Anterior cingulate cortex (tissue), 58 donors: Measurements from ENCODE around the gene LHCGR.

Source experiments
- DNase-seq, 58 donors: peaks; one replicate each; lab custom pipeline; 2025; lab: John Stamatoyannopoulos, UW

The LHCGR gene

DNA sequence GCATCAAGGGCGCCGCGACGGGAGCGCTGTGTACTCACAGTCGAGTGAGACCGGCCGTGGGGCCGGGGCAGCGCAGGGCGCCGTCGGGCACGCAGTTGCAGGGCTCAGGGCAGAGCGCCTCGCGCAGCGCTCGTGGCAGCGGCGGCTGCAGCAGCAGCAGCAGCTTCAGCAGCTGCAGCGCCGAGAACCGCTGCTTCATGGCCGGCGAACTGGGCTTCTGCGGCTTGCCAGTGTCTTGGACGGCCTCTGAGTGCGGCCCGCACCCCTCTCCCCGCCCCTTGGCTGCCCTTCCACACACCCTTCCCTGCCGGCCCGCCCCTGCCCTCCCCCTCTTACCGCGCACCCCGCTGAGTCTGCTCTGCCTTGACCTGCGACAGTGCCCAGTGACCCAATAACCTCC is at the start of gene LHCGR:
LHCGR (minus strand) TSS at position 252 of the 400 bp plus-strand sequence; CDS start at position 199, 53 bp downstream.
- DNase-seq, result no peak

DNA sequence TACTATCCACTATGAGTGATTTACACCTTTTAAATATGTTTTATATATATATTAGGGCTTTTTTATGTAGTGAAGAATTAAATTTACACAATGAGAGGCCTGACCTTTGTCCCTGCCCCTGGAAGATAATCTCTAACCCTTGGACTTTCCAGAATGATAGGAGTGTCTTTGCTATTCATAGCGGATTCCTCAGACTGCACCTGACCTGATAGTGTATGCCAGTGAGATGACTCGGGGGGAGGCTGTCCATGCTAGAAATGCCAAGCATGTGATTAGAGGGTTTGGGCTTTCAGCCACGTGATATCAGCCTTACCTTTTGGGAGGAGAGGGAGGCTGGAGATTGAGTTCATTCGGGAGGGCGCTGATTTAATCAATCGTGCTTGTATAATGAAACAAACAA is 44.1 kb upstream of the LHCGR start:
- DNase-seq, result no peak

DNA sequence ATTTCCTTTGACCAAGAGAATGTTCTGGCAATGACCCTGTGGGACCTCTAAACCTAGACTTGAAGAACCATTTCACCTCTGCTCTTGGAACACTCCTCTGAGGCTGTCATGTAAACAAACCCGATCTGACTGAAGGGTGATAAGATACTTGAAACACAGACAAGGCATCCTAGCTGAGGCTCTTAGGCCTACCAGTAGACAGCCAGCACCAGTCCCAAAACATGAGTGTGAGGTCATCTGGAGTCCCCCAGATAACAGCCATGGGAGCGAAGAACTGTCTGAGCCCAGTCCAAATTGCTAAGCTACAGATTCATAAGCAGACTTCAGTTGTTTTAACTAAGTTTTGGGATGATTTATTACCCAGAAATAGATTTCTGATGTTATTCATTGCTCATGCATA is 39.5 kb upstream of the LHCGR start:
- no peak for DNase-seq

DNA sequence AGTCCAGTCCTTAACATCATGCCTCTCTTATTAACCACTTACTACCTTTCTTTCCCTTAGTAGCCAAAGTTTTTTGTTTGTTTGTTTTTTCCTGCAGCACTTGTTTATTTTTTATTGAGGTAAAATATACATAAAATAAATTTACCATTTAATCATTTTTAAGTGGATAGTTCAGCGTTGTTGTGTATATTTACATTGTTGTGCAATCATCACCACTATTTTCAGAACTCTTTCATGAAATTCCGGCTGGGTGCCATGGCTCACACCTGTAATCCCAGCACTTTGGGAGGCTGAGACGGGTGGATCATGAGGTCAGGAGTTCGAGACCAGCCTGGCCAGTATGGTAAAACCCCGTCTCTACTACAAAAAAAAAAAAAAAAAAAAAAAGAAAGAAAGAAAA is 38.1 kb upstream of the LHCGR start:
- no peak for DNase-seq

DNA sequence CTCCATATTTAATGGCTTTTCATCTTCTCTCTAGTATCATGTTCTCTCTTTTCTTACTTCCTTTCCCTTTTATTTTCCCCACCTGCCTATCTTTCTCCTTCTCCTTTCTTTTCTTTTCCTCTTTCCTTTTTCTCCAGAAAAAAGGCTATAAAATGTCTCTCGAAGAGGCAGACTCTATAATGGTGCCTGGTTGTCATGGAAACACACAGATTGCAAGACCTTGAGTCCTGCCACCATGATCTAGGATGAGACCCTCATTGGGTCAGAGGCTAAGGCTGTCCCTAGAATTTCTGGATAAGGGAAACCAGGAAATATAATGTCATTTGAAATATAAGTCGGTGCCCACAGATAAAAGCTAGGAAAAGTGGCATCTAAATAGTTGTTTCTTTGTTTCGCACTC is 36.5 kb upstream of the LHCGR start:
- DNase-seq, result no peak

DNA sequence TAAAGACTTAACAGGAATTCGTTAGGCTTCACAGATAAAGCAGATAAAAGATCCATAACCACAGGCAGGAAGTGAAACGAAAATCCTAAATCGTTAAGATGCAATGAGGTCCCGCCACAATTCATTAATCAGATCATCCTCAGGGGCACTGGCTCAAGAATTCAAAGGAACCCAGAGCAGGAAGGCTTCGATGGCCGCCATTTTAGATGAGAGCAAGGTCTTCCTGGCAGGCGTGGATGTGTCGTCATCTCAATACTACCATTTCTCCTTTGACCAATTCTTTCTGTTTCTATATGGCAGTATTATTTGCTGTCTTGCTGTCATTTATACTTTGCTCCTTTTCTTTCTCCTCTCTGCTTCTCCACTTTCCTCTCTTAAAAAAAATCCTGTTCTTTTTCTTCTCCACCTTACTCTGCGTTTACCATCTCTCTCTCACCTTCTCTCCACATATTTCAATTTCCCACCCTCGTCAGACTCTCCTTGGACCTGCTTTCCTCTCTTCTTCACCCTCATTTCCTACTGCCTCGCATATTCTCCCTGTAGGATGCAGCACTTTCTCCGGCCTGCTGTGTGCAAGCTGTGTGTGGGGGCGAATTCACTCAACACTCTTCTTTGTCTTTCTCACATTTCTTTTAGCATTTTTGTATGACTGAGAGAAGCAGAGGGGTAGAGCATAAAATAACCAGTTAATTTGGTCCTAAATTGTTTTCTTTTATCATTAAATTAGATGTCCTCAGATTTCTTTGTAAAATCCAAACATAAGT is 35.1 kb upstream of the LHCGR start:
- peak in 9 of 58 donors; percentile 5 to 21 (median 11) for DNase-seq

DNA sequence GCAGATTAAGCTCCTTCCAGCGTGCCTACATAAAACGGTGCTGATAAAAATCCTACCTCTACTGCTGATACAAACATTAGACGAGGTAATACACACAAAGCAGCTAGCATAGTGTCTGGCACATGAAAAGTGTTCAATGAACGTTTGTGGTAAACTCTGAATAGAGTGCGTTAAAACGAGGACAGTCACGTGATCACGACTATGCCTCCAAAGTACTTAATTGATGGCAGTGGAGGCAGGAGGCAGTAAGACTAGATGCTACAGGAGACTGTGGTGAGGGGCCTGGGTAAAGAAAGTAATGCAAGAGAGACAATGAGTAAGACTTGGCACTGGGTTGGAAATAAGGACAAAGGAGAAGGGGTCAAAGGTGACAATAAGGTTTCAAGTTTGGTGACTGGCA is 32.1 kb upstream of the LHCGR start:
- DNase-seq, result no peak

DNA sequence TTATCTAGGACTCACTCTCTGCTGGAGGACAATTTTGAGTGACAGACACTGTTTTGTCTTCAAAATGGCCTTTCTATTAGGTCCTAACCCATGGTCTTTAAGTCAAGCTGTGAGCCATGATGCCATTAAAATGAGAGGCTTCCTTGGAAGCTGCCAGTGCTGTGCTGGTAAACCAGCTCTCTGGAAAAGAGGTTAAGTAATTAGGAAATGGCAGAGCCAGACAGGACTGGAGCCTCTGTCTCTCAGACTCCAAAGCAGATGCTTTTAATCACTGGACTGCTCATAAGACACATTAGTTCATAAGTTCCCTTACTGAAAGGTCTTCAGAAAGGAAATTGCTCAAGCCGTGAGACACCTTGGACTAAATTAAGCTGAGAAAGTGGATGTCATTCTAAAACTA is 25.8 kb upstream of the LHCGR start:
- no peak for DNase-seq

DNA sequence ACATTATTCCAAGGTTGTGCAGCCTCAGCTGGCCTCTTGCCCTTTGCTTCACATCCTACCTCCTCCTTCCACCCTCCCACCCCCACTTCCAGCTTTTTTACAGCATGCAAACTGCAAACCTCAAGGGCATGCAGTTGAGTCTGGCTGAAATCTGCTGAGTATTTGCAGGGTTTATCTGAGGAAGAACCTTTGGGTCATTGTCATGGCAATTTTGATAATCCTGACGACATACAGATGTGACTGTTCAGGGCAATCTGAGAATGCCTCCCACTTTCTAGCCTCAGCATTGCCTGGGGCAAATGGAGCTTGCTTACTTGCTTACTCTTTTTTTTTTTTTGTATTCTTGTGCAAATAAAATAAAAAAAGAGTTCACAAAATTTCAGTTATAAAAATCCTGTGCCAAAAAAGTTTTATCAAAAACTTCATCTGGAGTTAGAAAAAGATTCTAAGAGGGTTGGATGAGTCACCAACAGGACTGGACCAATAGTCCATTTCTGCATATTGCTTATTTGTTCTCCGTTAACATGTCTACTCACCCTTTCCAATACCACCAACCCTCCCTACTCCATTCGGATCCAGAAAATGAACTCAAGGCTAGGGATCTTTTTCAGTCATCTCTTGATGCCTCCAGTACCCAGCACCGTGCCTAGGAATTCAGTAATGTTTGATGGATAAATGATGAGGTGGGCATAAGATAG is 23.6 kb upstream of the LHCGR start:
- DNase-seq, result no peak

DNA sequence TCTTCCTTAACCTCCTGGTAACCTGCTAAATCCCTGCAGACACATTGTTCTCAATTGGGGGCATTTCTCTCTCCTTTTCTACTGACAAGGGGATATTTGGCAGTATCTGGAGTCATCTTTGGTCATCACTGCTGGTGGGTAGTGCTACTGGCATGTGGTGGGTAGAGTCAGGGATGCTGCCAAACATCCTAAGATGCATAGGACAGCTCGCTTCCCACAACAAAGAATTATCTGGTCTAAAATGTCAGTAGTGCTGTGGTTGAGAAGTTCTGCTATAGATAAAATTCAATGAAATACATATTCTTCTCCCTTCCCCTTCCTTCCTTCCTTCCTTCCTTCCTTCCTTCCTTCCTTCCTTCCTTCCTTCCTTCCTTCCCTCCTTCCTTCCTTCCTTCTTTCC is 18.7 kb upstream of the LHCGR start:
- no peak for DNase-seq

DNA sequence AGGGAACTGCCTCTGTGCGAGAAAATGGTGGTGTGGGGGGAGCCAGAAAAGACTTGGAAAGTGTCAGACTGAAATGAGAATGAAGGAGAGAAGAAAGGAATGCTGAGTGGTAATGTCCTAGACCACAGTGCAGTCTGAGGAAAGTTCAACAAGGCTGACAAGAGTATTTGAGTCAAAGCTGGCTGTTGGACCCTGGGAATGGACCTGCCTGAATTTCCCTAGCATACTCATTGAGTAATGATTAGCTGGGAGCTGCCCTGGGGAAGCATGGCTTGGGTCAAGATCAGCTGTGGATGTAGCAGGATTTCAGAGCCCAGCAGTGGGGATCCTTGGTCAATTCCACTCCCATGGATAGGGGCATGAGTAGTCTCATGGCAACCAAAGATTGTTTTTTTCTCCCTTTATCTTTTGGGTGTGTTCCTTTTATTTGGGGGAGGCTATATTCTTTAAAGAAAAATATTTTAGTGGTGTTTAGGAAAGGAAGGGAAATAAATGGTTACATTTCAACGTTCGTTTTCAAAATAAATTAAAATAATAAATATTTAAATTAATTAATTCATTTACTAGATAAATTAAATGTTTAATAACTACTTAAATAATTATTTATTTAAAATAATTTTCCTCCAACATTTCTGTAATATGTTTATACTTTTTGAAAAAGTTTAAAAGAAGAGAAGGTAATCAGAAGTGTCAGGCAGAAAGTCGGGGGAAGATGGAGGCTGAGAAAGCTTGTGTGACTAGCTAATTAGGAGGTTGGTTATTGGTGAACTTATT is 15.9 kb upstream of the LHCGR start:
- DNase-seq, result no peak

DNA sequence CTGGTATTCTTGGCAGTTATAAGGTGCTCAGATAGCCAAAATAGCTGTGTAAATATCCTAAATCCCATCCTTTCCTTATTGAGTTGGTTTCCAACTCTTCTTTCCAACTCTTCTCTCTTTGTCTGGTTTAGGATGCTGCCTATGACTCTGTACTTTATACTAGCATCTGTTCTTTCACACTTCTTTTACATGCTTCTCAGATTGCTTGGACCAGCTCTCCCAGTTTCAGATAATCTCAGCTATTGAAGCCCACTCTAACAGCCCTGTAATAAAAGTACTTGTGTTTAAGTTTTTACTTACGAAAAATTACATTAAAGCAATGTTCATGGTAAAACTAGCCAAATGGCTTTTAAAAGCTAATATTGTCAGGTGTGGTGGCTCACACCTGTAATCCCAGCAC is 14.7 kb upstream of the LHCGR start:
- DNase-seq, result no peak

DNA sequence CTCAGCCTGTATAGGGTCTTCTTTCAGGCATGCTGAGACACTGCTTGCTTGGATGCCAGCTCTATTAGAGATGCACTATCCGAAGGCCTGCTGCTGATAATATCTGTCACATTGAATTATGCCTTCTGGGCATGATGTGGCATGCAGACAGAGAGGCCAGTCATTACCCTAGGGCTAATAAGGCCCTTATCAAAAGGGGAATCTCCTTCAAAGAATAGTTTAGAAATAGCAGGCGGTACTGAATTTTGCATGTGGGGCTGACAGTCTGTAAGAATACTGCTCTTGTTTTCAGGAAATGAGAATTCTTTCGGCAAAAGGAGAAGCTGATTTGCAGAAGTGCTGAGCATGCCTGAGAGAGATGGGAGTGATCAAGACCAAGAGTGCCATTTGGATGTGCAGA is 13.1 kb upstream of the LHCGR start:
- DNase-seq, result peak in 6 of 58 donors; percentile 1 to 45 (median 22)

DNA sequence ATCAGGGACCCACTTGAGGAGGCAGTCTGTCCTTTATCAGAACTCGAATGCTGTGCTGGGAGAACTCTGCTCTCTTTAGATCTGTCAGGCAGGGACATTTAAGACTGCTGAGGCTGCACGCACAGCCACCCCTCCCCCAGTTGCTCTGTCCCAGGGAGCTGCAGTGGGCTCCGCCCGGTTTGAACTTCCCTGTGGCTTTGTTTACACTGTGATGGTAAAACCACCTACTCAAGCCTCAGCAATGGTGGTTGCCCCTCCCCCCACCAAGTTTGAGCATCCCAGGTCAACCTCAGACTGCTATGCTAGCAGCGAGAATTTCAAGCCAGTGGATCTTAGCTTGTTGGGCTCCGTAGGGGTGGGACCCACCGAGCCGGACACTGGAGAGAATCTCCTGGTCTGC is 11.8 kb upstream of the LHCGR start:
- DNase-seq, result no peak

DNA sequence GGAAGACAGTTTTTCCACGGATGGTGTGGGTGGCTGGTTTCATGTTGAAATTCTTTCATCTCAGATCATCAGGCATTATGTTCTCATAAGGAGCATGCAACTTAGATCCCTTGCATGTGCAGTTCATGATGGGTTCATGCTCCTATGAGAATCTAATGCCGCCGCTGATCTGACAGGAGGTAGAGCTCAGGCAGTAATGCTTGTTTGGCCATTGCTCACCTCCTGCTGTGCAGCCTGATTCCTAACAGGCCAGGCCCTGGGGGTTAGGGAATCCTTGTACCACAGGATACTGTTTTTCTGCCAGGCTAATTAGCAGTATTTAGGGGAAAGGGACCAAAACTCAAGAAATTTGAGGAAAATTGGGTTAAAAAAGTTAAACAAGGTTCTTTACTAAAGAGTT is 5.3 kb upstream of the LHCGR start:
- no peak for DNase-seq

DNA sequence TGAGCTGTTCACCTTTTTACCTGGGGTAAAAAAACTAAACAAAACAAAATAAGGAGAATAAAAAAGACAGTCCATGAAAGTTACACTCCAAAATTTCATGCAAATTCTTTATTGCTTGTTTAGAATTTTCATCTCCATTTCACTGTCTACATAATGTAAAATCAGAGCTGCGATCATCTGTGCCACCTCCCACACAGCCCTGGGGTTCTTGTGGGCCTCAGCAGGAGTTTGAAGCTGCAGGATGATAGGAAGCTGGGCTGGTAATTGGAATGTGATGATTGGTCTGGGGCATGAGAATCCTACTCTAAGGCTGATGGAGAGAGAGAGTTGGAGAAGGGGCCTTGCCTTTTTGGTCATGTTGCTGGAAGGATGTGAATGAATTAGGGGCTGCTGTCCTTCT is 4.2 kb upstream of the LHCGR start:
- DNase-seq, result peak in 6 of 58 donors; percentile 6 to 35 (median 24)

DNA sequence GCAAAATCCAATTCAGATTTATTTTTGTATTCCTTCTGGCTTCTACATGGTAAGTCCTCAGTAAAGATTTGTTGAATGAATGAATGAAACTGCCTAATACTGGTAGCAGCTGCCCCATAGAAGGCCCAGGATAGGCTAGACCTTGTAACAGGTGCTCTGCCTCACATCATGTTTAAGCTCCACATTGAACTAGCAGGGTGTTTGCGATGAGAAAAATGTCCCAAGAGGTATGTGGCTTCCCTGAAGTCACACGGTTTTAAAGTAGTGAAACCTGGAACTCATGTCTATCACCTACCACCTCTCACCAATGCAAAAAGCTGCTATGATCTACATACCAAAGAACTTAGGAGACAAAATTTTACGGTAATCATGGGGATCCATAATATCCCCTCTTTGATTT is 765 bp upstream of the LHCGR start:
- DNase-seq, result no peak

DNA sequence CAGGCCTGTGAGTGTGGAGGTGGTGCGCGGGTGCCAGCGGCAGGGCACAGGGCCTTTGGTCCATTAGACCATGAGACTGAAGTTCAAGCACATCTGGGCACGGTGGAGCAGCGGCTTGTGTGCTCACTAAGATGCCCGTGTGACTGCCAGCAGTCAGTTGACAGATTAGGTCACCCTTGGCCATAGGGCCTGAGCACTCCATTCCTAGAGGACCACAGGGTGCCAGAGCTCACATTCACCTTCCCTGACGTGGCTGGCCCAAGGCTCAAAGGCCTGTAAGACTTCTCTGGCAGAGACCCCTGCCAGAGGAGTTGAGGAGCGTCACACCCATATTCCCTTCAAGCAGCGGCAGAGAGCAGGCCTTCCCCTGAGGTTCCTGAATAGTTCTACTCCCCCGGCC is 650 bp downstream of the LHCGR start:
- no peak for DNase-seq

DNA sequence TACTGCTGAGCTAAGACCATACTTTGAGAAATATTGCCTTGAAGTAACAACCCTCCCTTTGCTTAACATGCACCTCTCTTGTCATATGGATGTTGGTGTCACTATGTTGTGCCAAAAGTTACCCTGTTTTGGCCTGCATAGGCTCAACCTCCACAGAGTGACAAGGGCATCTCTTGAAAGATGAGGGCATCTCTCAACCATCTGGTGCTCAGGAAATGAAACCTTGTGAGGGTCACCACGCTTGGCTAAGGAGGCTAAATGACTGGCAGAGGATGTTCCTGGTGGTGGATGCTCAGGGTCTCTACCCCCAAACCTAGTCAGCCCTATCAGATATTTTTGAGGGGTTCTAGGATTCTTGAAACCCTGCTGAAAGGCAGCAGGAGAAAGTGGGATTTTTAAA is 2.3 kb downstream of the LHCGR start:
- no peak for DNase-seq

DNA sequence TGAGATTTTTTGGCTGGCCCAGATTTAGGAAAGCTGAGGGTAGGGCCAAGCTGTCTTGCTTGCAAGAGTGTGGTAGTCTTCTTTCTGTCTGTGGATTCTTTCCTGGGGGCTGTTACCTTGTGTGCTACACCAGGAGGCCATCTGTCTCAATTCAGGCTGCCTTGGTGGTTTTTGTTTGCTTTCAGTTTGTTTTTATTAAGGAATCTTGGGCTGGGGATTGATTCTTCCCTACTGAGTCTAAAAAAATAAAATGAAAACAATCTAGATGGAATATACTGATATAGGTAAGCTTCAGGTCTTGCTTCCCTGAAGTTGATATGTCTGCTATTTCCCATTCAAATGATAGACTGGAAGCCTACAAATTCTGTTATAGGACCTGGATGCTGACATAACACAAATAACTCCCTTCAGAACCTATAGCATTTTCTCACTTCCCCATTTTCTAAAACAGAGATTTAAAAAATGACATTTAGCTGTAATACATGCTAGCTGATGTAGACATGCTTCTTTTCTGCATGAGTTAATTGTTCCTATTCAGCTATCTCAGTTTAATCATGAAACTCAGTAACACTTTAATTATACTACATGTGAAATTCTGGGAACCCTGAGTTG is 5.3 kb downstream of the LHCGR start:
- DNase-seq, result no peak
